ENCODE data around the gene CNPY4.

The CNPY4 gene, protein sequence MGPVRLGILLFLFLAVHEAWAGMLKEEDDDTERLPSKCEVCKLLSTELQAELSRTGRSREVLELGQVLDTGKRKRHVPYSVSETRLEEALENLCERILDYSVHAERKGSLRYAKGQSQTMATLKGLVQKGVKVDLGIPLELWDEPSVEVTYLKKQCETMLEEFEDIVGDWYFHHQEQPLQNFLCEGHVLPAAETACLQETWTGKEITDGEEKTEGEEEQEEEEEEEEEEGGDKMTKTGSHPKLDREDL

GRCh38 chr7:100119072-100119969 is at the start of gene CNPY4, which contains the start of gene TAF6:
CNPY4 (plus strand) TSS chr7:100119634; CDS start chr7:100119745, 111 bp downstream.
TAF6 (minus strand) TSS chr7:100119358; CDS start chr7:100114209, 5,149 bp downstream.
- DNase-seq (ENCODE audit: low read depth) = peak; percentile 91

DNA sequence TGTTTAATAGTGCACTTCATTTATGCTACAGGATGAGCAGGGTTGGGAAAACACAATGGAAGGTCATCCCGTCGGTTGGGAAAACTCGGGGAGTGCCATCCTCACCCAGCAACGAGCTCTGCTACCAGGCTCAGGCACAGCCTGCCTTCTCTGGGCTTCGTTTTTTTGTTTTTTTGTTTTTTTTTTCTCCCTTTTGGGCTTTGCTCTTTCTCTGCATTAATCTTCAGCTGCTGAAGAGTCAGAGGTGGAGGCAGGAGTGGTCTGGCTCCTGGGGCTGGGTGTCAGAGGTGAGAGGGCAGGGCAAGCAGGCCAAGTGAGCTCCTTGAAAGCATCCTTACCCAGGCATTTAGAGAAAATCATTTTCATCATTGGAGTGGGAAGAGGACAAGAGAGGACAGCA is 49.4 kb upstream of the CNPY4 start:
- no peak for DNase-seq (ENCODE audit: low read depth)

DNA sequence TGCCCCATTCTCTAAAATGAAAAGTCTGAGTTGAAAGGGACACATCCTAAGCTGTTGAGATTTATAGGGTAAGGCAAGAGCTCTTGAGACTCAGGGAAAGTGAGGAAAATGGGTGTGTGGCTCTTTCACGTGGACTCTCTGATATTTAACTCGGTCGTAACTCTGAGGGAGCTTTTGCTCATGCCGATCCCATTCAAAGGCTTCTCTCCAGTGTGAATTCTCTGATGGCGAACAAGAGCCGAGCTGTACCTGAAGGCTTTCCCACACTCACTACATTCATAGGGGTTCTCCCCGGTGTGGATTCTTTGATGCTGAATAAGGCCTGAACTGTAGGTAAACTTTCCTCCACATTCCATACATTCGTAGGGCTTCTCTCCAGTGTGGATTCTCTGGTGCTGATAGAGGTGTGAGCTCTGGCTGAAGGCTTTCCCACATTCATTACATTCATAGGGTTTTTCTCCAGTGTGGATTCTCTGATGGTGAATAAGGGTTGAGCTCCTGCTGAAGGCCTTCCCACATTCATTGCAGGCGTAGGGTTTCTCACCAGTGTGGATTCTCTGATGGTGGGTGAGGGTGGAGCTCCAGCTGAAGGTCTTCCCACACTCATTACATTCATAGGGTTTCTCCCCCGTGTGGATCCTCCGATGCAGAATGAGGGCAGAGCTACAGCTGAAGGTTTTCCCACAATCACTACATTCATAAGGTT is 48.3 kb upstream of the CNPY4 start:
- DNase-seq (ENCODE audit: low read depth) = no peak

DNA sequence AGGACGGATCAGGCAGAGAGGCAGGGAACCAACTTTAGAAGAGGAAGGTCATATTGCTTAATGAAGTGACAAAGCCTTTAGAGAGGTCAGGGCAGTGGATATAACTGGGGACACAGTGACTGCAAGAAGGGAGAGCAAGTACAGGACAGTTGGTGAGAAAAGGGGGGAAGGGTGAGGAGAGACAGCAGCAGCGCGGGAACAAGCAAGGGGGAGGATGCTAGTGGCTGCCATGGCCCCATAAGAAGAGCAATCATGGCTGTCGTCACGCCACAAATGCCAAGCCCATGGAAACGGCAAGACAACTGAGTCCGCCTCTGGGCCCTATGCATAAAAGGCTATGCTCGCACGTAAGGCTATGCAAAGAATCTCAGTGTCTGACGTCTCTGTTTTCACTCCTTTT is 47.0 kb upstream of the CNPY4 start:
- DNase-seq (ENCODE audit: low read depth) = no peak

DNA sequence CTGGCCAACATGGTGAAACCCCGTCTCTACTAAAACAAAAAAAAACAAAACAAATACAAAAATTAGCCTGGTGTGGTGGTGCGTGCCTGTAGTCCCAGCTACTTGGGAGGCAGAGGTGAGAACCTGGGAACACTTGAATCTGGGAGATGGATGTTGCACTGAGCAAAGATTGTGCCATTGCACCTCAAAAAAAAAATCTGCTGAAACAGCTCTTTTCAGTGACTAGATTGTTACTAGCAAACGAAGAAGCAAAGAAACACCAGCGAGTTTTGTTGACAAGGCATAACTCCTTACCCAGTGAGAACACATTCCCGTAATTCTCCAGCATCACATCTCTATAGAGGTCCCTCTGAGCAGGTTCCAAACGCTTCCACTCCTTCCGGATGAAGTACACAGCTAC is 44.6 kb upstream of the CNPY4 start:
- no peak for DNase-seq (ENCODE audit: low read depth)

DNA sequence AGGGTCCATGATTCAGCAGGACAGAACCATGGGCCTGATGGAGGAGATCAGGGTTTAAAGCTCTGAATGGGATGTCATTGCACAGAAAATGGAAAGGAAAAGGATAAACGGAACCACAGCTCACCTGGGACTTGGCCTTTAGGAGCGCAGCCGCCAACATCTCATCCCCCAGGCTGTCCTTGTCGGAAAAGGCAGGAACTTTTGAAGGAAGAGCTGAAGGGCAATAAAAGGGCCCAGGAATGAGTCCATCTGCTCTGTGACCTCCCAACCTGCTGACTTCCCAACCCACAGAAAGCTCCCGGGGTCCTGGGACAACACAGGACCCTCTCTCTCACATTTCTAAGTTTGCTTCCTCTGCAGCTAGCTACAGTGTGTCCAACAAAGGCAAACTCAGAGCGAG is 44.0 kb upstream of the CNPY4 start:
- DNase-seq (ENCODE audit: low read depth) = no peak

- no peak for DNase-seq (ENCODE audit: low read depth)
Observed at GRCh38 chr7:100077205-100077604, 42.2 kb upstream of the CNPY4 start.

DNA sequence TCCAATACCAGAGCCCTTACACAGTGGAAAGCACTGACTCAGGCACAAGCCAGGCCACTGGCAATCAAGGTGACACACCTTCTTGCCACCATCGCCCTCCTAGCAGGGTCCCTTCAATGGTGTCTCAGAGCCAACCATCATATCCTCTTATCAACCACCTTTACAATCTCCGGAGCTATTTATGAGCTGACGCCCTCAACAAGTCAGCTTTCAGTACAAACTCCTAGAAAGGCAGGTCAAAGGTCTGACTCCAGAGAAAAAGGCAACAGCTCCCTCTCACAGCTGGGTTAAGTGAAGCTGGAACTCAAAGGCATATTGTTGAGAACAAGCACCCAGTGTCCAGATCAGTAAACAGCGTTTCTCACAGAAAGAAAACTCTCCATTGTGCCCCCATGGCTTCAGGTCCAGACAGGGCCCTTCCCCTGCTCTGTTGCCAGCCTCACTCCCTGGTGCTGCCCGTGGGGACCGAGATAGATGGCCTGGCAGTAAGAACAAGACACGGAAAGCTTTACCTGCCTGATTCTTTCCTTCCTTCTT is 40.3 kb upstream of the CNPY4 start:
- DNase-seq (ENCODE audit: low read depth) = no peak

DNA sequence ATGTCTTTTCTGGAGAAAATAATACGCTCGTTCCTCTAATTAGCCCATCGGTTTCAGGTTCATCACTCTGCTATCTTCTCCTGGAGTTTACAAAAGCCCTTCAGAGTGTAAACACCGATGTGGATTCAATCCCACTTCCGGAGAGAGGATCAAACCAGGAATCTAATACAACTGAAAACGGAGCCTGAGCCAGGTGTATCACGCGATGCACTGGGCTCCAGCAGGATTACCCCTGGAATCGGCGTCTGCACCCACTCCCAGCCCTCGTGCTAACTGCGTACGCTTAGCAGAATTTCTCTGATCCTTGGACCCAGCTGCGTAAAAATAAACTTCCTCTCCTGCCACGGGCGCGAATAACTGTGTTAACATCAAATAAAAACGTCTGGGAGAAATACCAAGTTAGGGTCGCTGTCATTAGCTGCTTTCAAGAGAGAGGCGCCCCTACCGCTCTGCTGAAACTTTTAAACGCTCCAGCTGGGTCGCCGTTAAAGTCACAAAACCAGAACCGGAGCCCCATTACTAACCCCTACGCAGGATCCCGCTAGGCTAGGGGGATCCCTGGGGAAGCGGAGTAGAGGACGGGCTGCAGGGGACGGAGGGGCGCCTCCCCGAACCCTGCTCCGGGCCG is 38.4 kb upstream of the CNPY4 start:
- DNase-seq (ENCODE audit: low read depth) = no peak

GRCh38 chr7:100081535-100082102 is 37.8 kb upstream of the CNPY4 start, which contains the start of gene ZNF3:
ZNF3 (minus strand) TSS chr7:100081723; CDS start chr7:100077357, 4,366 bp downstream.
- peak; percentile 97 for DNase-seq (ENCODE audit: low read depth)

GRCh38 chr7:100082978-100083377 is 36.5 kb upstream of the CNPY4 start:
- DNase-seq (ENCODE audit: low read depth) = no peak

DNA sequence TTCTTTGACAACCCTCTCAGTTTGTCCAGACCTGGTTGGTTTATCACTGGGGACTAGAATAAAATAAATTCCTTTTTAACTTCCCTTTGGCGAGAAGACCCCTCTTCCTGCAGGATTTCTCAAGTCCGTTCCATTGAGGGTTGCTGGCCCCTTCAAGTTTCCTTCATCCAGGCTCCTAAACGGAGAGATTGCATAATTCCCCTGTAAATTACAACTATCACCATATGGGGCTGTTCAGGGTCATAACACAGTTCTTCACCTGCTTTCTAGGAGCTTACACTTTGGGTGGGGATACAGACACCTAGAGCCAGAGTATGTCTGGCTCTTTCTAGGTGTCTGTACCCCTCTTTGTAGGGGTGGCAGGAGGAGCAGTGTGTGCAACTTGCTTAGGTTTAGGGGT is 33.9 kb upstream of the CNPY4 start:
- no peak for DNase-seq (ENCODE audit: low read depth)

GRCh38 chr7:100087055-100087750 is 32.2 kb upstream of the CNPY4 start:
- DNase-seq (ENCODE audit: low read depth) = no peak

DNA sequence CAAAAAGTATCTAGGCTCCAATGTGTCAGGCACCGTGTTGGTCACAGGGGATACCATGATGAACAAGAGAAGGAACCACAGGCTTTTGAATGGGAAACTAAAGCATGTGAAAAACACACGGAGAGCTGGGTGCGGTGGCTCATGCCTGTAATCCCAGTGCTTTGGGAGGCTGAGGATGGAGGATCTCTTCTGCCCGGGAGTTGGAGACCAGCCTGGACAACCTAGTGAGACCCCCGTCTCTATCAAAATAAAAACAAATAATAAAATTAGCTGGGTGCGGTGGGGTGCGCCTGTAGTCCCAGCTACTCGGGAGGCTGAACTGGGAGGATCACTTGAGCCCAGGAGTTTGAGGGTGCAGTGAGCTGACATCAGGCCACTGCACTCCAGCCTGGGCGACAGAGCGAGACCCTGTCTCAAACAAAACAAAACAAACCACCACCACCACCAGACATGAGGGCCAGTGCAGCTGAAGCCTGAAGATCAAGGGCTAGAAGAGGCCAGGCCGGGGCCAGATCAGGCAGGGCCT is 31.3 kb upstream of the CNPY4 start:
- no peak for DNase-seq (ENCODE audit: low read depth)

GRCh38 chr7:100088621-100089457 is 30.6 kb upstream of the CNPY4 start, which contains the start of gene COPS6:
COPS6 (plus strand) TSS chr7:100088969; CDS start chr7:100088991, 22 bp downstream.
- peak; percentile 78 for DNase-seq (ENCODE audit: low read depth)

DNA sequence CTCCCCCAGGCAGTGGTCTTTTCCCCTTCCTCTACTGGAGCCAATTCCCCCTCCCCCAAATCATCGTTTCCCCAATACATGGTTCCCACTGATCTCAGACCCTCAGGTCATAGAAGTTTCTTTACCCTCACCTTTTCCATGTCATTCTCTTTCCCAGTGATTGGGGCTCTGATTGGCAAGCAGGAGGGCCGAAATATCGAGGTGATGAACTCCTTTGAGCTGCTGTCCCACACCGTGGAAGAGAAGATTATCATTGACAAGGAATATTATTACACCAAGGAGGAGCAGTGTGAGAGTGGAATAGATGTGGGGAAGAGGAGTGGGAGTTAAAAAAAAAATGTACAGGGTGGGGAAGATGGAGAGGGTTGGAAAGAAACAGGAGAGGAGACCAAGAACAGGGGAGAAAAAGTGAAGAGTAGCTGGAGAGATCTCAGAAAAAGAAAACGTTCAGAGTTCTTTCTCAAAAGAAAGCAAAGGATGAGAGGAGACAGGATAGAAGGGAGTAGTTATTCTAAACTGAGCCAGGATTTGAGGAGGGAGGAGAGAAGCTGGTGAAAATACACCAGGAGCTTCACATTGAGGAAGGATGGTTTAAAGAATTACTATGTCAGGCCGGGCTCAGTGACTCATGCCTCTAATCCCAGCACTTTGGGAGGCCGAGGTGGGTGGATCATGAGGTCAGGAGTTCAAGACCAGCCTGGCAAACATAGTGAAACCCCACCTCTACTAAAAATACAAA is 29.8 kb upstream of the CNPY4 start:
- DNase-seq (ENCODE audit: low read depth) = no peak

- no peak for DNase-seq (ENCODE audit: low read depth)
Observed at GRCh38 chr7:100090527-100091410, 28.7 kb upstream of the CNPY4 start.
